ENCODE measurements around the gene RRP1B.
A peak's percentile ranks its signal among the peaks of the same experiment; 100 is the strongest.

RRP1B gene

DNA sequence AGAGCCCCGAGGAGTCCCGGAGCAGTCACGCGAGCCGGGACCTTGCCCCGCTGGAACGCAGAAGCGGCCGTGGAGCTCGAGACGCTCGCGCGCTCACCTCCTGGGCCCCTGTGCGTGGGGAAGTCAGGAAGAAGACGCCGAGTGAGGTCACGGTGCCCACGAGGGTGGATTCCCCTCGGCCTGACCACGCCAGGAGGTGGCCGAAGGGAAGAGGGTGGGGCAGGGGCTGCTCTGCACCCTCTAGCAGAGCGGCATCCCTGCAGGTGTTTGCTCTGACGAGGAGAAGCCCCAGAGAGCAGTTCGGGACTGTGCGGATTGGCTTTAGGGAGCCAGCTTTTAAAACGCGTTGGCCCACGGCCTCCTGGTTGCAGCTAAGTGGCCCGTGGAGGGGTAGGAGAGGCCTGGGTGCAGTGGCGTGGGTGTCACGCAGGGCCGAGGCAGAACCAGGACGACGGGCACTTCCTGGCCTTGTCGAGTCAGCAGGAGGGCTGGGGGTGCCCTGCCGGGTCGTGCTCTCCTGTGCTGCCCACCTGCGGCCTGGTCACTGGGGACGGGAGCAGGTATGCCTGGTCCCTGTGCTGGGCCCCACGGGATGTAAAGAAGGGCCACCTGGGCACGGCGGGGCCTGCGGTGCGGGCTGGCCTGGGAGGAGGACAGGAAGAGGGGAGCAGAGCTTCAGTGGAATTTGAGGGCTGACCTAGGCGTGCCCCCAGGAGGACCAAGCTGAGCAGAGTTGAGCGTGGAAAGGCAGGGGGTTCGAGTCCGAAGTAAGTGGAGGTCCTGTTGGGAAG is 60.6 kb downstream of the RRP1B start:
- H3K9me3 ChIP-seq = no peaks in the 10 kb centered on the region
- TF ChIP-seq Cebpa-rat (IDR thresholded peaks at IDR 0.05) = no peak
- H3K4me1 ChIP-seq = peaks cover 76% of the 10 kb centered on the region
- peak overlapping the region; percentile 83 for H3K4me3 ChIP-seq
- H3K27me3 ChIP-seq = peaks cover 17% of the 10 kb centered on the region; the same call in 1 of the 2 replicates
- H3K4me2 ChIP-seq = peak overlapping the region; percentile 99
- peak overlapping the region; percentile 82 for H3K9ac ChIP-seq
- H3K36me3 ChIP-seq = 0 out of 2 replicates have a peak, but pooled peaks cover 9% of the 10 kb centered on the region
- H4K20me1 ChIP-seq = peaks cover 63% of the 10 kb centered on the region
- H3K27ac ChIP-seq = peak overlapping the region; percentile 68

DNA sequence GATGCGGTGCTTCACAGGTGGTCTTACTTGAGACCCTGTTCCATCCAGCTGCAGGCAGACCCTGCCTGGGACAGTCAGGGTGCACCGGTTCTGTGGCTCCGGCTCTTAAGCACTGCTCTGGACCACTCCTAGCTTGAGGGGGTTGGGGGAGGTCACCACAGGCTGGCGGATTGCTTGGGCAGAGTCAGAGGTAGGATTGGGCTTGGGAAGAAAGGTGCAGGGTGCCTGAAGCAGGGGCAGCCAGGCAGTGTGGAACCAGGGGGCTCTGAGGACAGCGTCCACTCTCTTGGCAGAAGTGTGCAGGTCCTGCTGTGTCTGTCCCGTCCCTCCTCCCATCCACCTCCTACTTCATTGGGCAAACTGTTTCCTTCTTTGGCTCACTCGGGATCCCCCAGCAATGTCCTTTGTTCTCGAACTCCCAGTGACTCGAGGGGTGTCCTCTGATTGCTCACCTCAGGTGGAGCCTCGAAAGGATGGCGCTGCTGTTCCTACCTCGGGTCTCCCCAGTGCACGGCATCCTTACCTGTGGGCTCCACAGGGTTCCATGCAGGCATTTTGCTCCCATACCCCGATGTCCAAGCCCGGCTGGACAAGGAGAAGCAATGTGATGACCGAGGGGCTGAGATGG is 61.3 kb downstream of the RRP1B start:
- no peak overlapping the region; the same call in 1 of the 2 replicates for H3K4me3 ChIP-seq

DNA sequence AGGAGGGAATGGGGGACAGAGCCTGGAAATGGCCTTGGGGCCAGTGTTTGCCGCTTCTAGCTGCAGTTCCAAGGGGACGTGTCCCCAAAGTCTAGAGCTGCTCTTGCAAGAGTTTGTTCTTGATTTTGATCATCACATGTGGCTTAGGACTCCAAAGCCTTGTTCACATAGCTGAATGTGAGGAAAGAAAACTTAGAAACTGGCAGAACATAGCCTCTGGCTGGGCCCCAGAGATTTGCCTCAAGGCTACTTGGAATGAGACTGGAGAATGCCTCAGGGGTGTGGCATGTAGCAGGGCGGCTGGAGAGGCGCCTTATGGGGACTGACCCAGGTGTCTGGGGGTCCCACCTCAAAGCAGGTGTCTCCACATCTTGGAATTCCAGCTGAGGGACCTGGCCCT is 61.8 kb downstream of the RRP1B start:
- 0 out of 2 replicates have a peak, but pooled peaks cover 9% of the 10 kb centered on the region for H3K36me3 ChIP-seq
- no peak overlapping the region for H3K4me3 ChIP-seq
- no peaks in the 10 kb centered on the region for H3K9me3 ChIP-seq
- H3K9ac ChIP-seq = no peak overlapping the region
- no peak for TF ChIP-seq Cebpa-rat (IDR thresholded peaks at IDR 0.05)
- H3K4me1 ChIP-seq = peaks cover 84% of the 10 kb centered on the region
- H3K4me2 ChIP-seq = 0 out of 2 replicates have a peak overlapping the region, but pooled peaks have one; percentile 19
- H3K27ac ChIP-seq = no peak overlapping the region
- H3K27me3 ChIP-seq = peaks cover 17% of the 10 kb centered on the region; the same call in 1 of the 2 replicates
- H4K20me1 ChIP-seq = peaks cover 75% of the 10 kb centered on the region

More for the DNA sequence above, 61.3 kb downstream of the RRP1B start:
- 0 out of 2 replicates have a peak overlapping the region, but pooled peaks have one; percentile 82 for H3K9ac ChIP-seq
- H3K9me3 ChIP-seq = no peaks in the 10 kb centered on the region
- H3K36me3 ChIP-seq = 0 out of 2 replicates have a peak, but pooled peaks cover 9% of the 10 kb centered on the region
- peaks cover 17% of the 10 kb centered on the region; the same call in 1 of the 2 replicates for H3K27me3 ChIP-seq
- H3K27ac ChIP-seq = no peak overlapping the region
- peaks cover 69% of the 10 kb centered on the region for H4K20me1 ChIP-seq
- TF ChIP-seq Cebpa-rat (IDR thresholded peaks at IDR 0.05) = no peak
- peaks cover 83% of the 10 kb centered on the region for H3K4me1 ChIP-seq
- peak overlapping the region; percentile 99 for H3K4me2 ChIP-seq

DNA sequence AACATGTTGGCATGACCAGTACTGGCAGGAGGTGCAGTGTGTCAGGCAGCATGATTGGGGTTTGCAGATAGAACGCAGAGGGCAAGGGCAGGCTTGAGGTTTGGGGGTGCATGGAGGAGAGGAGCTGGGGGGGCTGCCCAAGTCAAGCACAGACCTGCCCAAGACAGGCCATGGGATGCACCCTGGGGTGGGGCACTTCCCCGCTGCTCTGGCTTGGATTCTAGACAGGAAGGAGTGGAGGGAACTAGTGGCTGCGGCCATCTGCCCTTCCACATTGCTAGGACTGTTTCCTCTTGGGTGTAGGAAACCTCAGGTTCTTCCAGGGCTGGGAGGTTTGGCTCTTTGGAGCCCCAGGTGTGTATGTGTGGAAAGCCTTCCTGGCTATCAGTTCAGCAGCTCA is 62.6 kb downstream of the RRP1B start:
- peak overlapping the region; percentile 19; the same call in 1 of the 2 replicates for H3K4me2 ChIP-seq
- H3K36me3 ChIP-seq = 0 out of 2 replicates have a peak, but pooled peaks cover 9% of the 10 kb centered on the region
- no peak overlapping the region for H3K4me3 ChIP-seq
- H3K27ac ChIP-seq = no peak overlapping the region
- H4K20me1 ChIP-seq = peaks cover 76% of the 10 kb centered on the region
- H3K27me3 ChIP-seq = peaks cover 17% of the 10 kb centered on the region; the same call in 1 of the 2 replicates
- H3K4me1 ChIP-seq = peaks cover 84% of the 10 kb centered on the region
- H3K9me3 ChIP-seq = no peaks in the 10 kb centered on the region
- TF ChIP-seq Cebpa-rat (IDR thresholded peaks at IDR 0.05) = no peak
- H3K9ac ChIP-seq = no peak overlapping the region

DNA sequence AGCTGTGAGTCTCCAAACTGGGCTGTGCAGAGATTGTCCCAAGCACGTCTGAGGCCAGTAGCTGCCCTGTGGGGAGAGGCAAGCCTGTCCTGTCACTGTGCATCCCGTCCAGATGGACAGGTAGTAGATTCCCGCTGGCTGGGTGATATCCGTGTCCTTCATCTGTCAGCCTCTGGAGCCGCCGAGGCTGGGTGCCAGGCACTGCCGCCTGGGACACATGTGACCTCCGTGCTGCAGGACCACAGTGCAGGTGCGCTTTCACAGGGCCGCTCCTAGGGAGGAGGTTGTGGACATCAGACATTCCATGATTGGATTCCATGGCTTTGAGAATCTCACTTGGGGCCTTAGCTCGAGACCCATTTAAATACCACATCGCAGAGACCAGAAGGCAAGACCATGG is 64.3 kb downstream of the RRP1B start:
- TF ChIP-seq Cebpa-rat (IDR thresholded peaks at IDR 0.05) = no peak

DNA sequence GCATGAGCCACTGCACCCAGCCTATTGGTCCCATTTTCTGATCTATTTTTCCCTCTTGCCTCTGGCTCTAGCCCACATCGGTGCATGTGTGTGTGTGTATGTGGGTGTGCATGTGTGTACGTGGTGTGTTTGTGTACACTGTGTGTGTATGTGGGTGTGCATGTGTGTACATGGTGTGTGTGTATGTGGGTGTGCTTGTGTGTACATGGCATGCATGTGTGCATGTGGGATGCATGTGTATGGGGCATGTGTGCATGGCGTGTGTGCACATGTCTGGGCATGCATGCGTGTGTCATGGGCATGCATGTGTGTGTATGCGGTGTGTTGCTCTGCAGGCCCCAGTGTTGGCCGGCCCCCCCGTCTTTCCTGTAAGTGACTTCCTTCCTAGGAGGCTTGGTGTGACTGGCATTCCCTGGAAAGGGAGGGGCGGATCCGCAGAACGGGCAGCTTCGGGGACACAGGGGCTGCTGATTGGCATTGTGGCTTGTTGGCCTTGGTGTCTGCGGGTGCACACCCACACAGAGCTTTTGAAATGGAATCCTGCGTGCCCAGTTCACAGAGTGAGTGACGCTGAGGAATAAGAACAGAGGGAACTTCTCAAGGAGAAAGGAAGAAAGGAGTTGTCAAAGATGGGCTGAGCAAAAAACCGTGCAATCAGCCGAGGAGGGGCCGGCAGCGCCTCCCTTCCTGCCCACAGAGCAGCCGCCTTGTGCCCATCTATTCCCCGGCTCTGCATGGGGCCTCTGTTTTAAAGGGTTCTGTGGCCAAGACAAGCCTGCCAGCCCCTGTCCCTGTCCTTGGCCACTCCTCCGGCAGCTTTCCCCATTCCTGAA is 67.5 kb downstream of the RRP1B start:
- TF ChIP-seq Cebpa-rat (IDR thresholded peaks at IDR 0.05) = no peak
- no peaks in the 10 kb centered on the region for H3K9me3 ChIP-seq
- H3K9ac ChIP-seq = no peak overlapping the region
- no peak overlapping the region for H3K27ac ChIP-seq
- H3K4me1 ChIP-seq = peaks cover 75% of the 10 kb centered on the region
- peaks cover 93% of the 10 kb centered on the region for H4K20me1 ChIP-seq
- H3K4me3 ChIP-seq = no peak overlapping the region
- H3K36me3 ChIP-seq = 0 out of 2 replicates have a peak, but pooled peaks cover 9% of the 10 kb centered on the region
- H3K4me2 ChIP-seq = peak overlapping the region; percentile 90
- no peaks in the 10 kb centered on the region for H3K27me3 ChIP-seq

More for the DNA sequence above, 64.3 kb downstream of the RRP1B start:
- H3K27me3 ChIP-seq = peaks cover 17% of the 10 kb centered on the region; the same call in 1 of the 2 replicates
- H3K4me1 ChIP-seq = peaks cover 84% of the 10 kb centered on the region
- H4K20me1 ChIP-seq = peaks cover 91% of the 10 kb centered on the region
- peak overlapping the region; percentile 90 for H3K4me2 ChIP-seq
- no peak overlapping the region for H3K27ac ChIP-seq
- no peak overlapping the region for H3K4me3 ChIP-seq
- H3K9me3 ChIP-seq = no peaks in the 10 kb centered on the region
- H3K36me3 ChIP-seq = 0 out of 2 replicates have a peak, but pooled peaks cover 9% of the 10 kb centered on the region
- no peak overlapping the region for H3K9ac ChIP-seq

DNA sequence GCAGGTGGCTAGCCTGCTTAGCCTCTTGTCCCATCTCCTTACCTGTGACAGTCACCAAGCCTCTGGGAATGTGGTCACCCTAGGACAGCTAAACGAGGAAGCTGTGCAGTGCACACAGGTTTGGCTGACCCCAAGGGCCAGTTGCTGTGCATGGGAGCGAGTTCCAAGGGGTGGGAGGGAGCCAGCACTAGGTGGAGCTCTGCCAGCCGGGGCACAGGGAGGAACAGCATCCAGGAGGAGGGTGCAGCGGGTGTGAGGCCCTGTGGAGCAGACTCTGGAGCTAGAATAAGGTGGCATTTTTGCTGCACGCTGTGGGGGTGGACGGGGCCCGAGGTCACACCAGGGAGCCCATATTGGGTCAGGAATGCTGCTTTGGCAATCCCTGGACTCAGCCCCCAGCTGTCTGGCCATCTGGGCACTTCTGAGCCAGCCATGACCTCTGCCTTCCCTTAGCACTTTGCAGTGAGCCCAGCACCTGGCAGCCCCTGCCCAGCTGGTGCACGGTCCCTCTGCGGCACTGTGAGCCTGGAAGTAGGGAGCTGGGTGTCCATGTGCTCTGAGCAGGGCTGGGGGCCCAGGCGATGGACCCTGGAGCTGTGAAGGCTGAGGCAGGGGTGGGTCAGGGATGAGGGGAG is 68.3 kb downstream of the RRP1B start:
- Histone ChIP-seq H3K4me3 (peak overlapping the region; percentile 61; the same call in 1 of the 2 replicates), H3K9me3 (no peaks in the 10 kb centered on the region), H3K4me1 (peaks cover 77% of the 10 kb centered on the region), H3K4me2 (peak overlapping the region; percentile 90), H3K9ac (peak overlapping the region; percentile 42; the same call in 1 of the 2 replicates), H3K27ac (peak overlapping the region; percentile 71), H3K36me3 (0 out of 2 replicates have a peak, but pooled peaks cover 9% of the 10 kb centered on the region), H3K27me3 (no peaks in the 10 kb centered on the region), H4K20me1 (peaks cover 93% of the 10 kb centered on the region)
- no peak for TF ChIP-seq Cebpa-rat (IDR thresholded peaks at IDR 0.05)

DNA sequence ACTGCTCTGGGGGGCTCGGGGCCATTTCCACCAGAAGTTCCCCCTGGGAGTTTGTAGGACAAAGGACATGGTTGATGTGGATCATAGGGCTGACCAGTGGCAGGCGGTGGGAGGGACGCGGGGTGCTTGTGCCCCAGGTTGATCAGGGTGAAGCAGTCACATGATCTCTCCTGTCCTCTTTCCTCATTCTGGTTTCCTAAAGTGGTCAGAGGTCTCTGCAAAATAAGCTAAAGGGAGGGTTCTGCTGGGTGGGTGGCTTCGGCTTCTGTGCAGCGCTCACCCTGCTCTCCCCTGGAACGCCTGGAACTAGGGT is 68.8 kb downstream of the RRP1B start:
- peaks cover 80% of the 10 kb centered on the region for H3K4me1 ChIP-seq
- peaks cover 92% of the 10 kb centered on the region for H4K20me1 ChIP-seq
- 0 out of 2 replicates have a peak, but pooled peaks cover 9% of the 10 kb centered on the region for H3K36me3 ChIP-seq
- H3K9ac ChIP-seq = peak overlapping the region; percentile 42
- H3K9me3 ChIP-seq = no peaks in the 10 kb centered on the region
- H3K4me2 ChIP-seq = peak overlapping the region; percentile 90
- no peak for TF ChIP-seq Cebpa-rat (IDR thresholded peaks at IDR 0.05)
- H3K4me3 ChIP-seq = peak overlapping the region; percentile 61
- H3K27me3 ChIP-seq = no peaks in the 10 kb centered on the region
- peak overlapping the region; percentile 71 for H3K27ac ChIP-seq
